K562 (cell line): ENCODE results near the gene HOXA11. TPM values are rescaled to one million over a fixed set of nuclear protein-coding genes. Genes with fewer than 3 reads are reported as not detected.

ENCODE experiments used
- ARHGAP35 ChIP-seq: fragments of 450-650 bp; IDR thresholded peaks from 2 replicates; pipeline ENCODE4 v1.6.1; 2018; ENCODE audit not compliant: partially characterized antibody
- GATAD2A ChIP-seq: fragments of 450-650 bp; IDR thresholded peaks from 2 replicates; pipeline ENCODE4 v1.6.1; 2017
- HDAC8 ChIP-seq: fragments of 450-650 bp; IDR thresholded peaks from 2 replicates; pipeline ENCODE4 v1.6.1; 2016; ENCODE audit warnings: mild to moderate bottlenecking, missing genetic modification characterization, moderate library complexity, missing compliant biosample characterization
- ID3 ChIP-seq, 2 experiments: fragments of 250-450 bp in 1 of 2; fragments of 450-650 bp in 1 of 2; sonication (Bioruptor Pico) in 1 of 2; IDR thresholded peaks; 2 replicates each; pipeline versions ENCODE4 v1.6.1 to v1.8.0; 2016 to 2021; ENCODE audit warnings: mild to moderate bottlenecking in 2 of 2, moderate library complexity in 2 of 2, missing compliant biosample characterization in 1 of 2, missing genetic modification characterization in 1 of 2
- KAT2B ChIP-seq: IDR thresholded peaks from one replicate; pipeline ENCODE4 v1.6.1; 2012; ENCODE audit warnings: low read depth, mild to moderate bottlenecking, control low read depth, inconsistent platforms, low read length, moderate library complexity
- L3MBTL2 ChIP-seq: fragments of 450-650 bp; IDR thresholded peaks from 2 replicates; pipeline ENCODE4 v1.6.1; 2016; ENCODE audit warnings: mild to moderate bottlenecking, moderate library complexity
- MAZ ChIP-seq, 2 experiments: fragments of 450-650 bp in 1 of 2; sonication (generic) in 1 of 2; formaldehyde crosslinking; IDR thresholded peaks in 1 of 2; conservative IDR thresholded peaks in 1 of 2; 2 replicates each; pipeline versions ENCODE4 v1.4.0 to v1.5.0; 2020; ENCODE audit warnings: mild to moderate bottlenecking in 1 of 2, missing genetic modification reagents in 1 of 2
- MBD1 ChIP-seq: fragments of 250-450 bp; sonication (Bioruptor Pico); IDR thresholded peaks from 2 replicates; pipeline ENCODE4 v1.8.0; 2022; ENCODE audit warnings: inconsistent platforms
- PHF21A ChIP-seq: fragments of 450-650 bp; IDR thresholded peaks from 2 replicates; pipeline ENCODE4 v1.6.1; 2017; ENCODE audit warnings: low read depth, borderline replicate concordance
- RCOR1 ChIP-seq, 2 experiments: IDR thresholded peaks; 2 replicates each; pipeline ENCODE4 v1.6.1; 2012; ENCODE audit warnings: low read depth in 2 of 2, low read length in 2 of 2, borderline replicate concordance in 1 of 2, improper control_type of control experiment in 1 of 2
- SIN3A ChIP-seq, 2 experiments: fragments of 150-350 bp in 1 of 2; IDR thresholded peaks; 2 replicates each; pipeline ENCODE4 v1.6.1; 2011 to 2016; ENCODE audit warnings: borderline replicate concordance in 2 of 2, low read depth in 2 of 2, low read length in 2 of 2, mild to moderate bottlenecking in 2 of 2, moderate library complexity in 2 of 2; ENCODE audit not compliant: control insufficient read depth in 1 of 2
- SMARCA5 ChIP-seq: fragments of 450-650 bp; IDR thresholded peaks from 2 replicates; pipeline ENCODE4 v1.6.1; 2016
- TGIF2 ChIP-seq: sonication (generic); formaldehyde crosslinking; IDR thresholded peaks from 2 replicates; pipeline ENCODE4 v1.8.1; 2022; ENCODE audit warnings: mild to moderate bottlenecking, missing genetic modification reagents, moderate library complexity
- TSHZ1 ChIP-seq: fragments of 250-450 bp; sonication (Bioruptor Pico); IDR thresholded peaks from 2 replicates; pipeline ENCODE4 v1.4.0; 2020; ENCODE audit warnings: mild to moderate bottlenecking, moderate library complexity
- VEZF1 ChIP-seq: fragments of 200-800 bp; sonication (Bioruptor generic); IDR thresholded peaks from 2 replicates; pipeline ENCODE4 v1.6.1; 2017; ENCODE audit warnings: missing genetic modification characterization, missing compliant biosample characterization
- ZKSCAN8 ChIP-seq: fragments of 200-800 bp; sonication (Bioruptor generic); IDR thresholded peaks from 2 replicates; pipeline ENCODE4 v1.6.1; 2016; ENCODE audit warnings: missing genetic modification characterization, missing compliant biosample characterization
- ZNF24 ChIP-seq: fragments of 450-650 bp; IDR thresholded peaks from 2 replicates; pipeline ENCODE4 v1.6.1; 2016
- ZNF436 ChIP-seq: fragments of 250-450, 450-650 bp; sonication (Bioruptor Pico); formaldehyde crosslinking; IDR thresholded peaks from 2 replicates; pipeline ENCODE4 v1.7.0; 2020; ENCODE audit warnings: mild to moderate bottlenecking
- polyA plus RNA-seq, 8 experiments: library from polyadenylated mRNA; depleted of rRNA in 4 of 8; stranded (reverse) in 5 of 8; unstranded in 3 of 8; fragments of >200 nt; fragmentation: Nextera tagmentation in 2 of 8; fragmentation: Illumina TruSeq in 1 of 8; extraction: Ambion mirVana in 2 of 8; extraction: Trizol in 1 of 8; gene quantifications; 2 replicates each; pipeline versions ENCODE4 v1.2.1 to v1.2.3, GENCODE V29; 2011 to 2014; ENCODE audit warnings: inconsistent platforms in 1 of 8, missing spikeins in 1 of 8
- total RNA-seq, 7 experiments: library from RNA; depleted of rRNA in 6 of 7; stranded (reverse); fragments of >200 nt in 6 of 7; fragmentation: Illumina TruSeq in 2 of 7; extraction: Trizol in 2 of 7; gene quantifications; 2 replicates each; pipeline versions ENCODE4 v1.2.1 to v1.2.3, GENCODE V29; 2011 to 2021; ENCODE audit warnings: low replicate concordance in 1 of 7

Gene HOXA11
- total and polyA plus RNA-seq, 9 of the 15 experiments (the other 6 are each of a cell fraction or from before 2014, with no cell fraction given), result not detected

- TF ChIP-seq MAZ (CRISPR knock-in tag; conservative IDR thresholded peaks at IDR 0.05 in 1 of 2, IDR thresholded peaks at IDR 0.05 in 1 of 2) (peak; percentile 14 to 26; a peak in 1 of 4 replicates), ZKSCAN8 (CRISPR knock-in tag) (no peak), ZNF436 (CRISPR knock-in tag) (no peak), L3MBTL2 (0 out of 2 replicates have a peak, but pooled peaks have one; percentile 35), TGIF2 (CRISPR knock-in tag) (0 out of 2 replicates have a peak, but pooled peaks have one; percentile 36), KAT2B (no peak), GATAD2A (no peak), ARHGAP35 (no peak), ZNF24 (no peak), VEZF1 (CRISPR knock-in tag) (0 out of 2 replicates have a peak, but pooled peaks have one; percentile 13), SIN3A (IDR thresholded peaks at IDR 0.05; ENCODE audit: borderline replicate concordance in 2 of 2, control insufficient read depth in 1 of 2, low read depth in 2 of 2, low read length in 2 of 2) (no peak), RCOR1 (IDR thresholded peaks at IDR 0.05; ENCODE audit: borderline replicate concordance in 1 of 2, low read depth in 2 of 2, low read length in 2 of 2) (peak in 1 of 2 experiments; percentile 45; a peak in 1 of 4 replicates), PHF21A (no peak), MBD1 (CRISPR knock-in tag) (no peak), SMARCA5 (no peak), ID3 (CRISPR knock-in tag; IDR thresholded peaks at IDR 0.05) (no peak), ID3 (tag; IDR thresholded peaks at IDR 0.05) (no peak), TSHZ1 (CRISPR knock-in tag) (no peak), HDAC8 (tag) (no peak)
Measured at GRCh38 chr7:27160546-27161213, 24.4 kb downstream of the HOXA11 start (continued).
